ENCODE measurements around the gene COL5A1. TPM values are rescaled to one million over a fixed set of nuclear protein-coding genes. Genes with fewer than 3 reads are reported as not detected.

Gene COL5A1
- total RNA-seq, 1 donor from 2014 or later, result 19.8 TPM

DNA sequence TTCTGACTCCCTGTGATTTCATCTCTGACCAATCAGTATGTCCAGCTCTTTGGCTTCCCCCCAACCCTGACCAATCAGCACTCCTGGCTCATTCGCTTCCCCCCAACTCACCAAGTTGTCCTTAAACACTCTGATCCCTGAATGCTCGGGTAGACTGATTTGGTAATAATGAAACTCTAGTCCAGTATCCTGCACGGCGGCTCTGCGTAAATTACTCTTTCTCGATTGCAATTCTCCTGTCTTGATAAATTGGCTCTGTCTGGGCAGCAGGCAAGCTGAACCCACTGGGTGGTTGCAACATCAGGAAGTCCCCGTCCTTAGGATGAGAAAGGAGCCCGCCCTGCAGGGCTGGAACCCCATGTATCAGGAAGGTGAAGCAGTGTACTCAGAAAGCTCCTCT is 249.4 kb downstream of the COL5A1 start:
- Mint-ChIP-seq H3K4me1 (ENCODE audit: low read depth) (no peaks in the 10 kb centered on the region), H3K4me3 (ENCODE audit: low read depth) (no peak overlapping the region), H3K9me3 (ENCODE audit: low read depth) (peaks cover 4% of the 10 kb centered on the region), H3K27ac (no peak overlapping the region), H3K36me3 (ENCODE audit: insufficient read depth) (no peaks in the 10 kb centered on the region), H3K27me3 (peaks cover 16% of the 10 kb centered on the region)
- no peak for DNase-seq (ENCODE audit: low spot score, unreplicated experiment)
- TF ChIP-seq, protein P1, sequence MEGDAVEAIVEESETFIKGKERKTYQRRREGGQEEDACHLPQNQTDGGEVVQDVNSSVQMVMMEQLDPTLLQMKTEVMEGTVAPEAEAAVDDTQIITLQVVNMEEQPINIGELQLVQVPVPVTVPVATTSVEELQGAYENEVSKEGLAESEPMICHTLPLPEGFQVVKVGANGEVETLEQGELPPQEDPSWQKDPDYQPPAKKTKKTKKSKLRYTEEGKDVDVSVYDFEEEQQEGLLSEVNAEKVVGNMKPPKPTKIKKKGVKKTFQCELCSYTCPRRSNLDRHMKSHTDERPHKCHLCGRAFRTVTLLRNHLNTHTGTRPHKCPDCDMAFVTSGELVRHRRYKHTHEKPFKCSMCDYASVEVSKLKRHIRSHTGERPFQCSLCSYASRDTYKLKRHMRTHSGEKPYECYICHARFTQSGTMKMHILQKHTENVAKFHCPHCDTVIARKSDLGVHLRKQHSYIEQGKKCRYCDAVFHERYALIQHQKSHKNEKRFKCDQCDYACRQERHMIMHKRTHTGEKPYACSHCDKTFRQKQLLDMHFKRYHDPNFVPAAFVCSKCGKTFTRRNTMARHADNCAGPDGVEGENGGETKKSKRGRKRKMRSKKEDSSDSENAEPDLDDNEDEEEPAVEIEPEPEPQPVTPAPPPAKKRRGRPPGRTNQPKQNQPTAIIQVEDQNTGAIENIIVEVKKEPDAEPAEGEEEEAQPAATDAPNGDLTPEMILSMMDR (IDR thresholded peaks at IDR 0.05; ENCODE audit: unreplicated experiment), result no peak

DNA sequence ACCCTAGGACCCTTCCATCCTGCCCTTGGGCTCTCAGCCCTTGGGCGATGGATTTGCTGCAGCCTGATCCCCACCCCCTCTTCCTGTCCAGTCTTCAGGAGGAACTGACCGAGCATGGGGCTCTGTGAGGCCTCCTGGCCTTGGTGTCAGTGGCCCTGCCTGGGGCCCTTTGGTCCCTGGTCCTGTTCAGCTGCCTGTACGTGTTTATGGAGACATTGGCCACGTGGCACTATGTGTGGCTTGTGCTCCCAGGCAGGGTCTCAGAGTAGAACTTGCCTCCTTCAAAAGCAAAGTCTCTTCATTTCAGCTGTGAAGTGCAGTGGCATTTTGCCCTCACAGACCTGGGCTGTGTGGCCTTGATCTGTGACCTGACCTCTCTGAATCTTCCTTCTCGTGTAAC is 250.1 kb downstream of the COL5A1 start:
- H3K9me3 Mint-ChIP-seq (ENCODE audit: low read depth), result peaks cover 4% of the 10 kb centered on the region
- no peaks in the 10 kb centered on the region for H3K36me3 Mint-ChIP-seq (ENCODE audit: insufficient read depth)
- DNase-seq (ENCODE audit: low spot score, unreplicated experiment), result no peak
- H3K4me3 Mint-ChIP-seq (ENCODE audit: low read depth), result no peak overlapping the region
- no peak overlapping the region for H3K27ac Mint-ChIP-seq
- H3K27me3 Mint-ChIP-seq, result peaks cover 13% of the 10 kb centered on the region
- H3K4me1 Mint-ChIP-seq (ENCODE audit: low read depth), result no peaks in the 10 kb centered on the region
- TF ChIP-seq, protein P1 (IDR thresholded peaks at IDR 0.05; ENCODE audit: unreplicated experiment), result no peak

DNA sequence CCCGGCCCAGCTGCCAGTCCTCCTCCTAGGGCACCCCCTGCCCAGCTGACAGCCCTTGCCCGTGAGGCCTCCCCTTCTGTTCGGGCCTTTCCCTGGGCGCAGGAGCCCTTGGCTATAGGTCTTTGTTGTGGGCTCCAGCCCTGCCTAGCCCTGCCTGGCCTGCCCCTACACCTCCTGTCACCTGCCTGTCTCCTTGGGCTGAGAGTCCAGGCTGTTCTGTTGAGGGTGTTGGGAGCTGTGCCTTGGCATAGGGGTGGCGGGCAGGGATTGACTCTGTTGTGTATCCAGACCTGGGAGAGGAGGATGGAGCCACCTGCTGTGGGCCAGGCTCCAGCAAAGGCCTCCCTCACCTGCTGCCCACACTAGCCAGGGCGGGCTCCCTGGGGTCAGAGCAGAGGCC is 250.6 kb downstream of the COL5A1 start:
- Mint-ChIP-seq H3K9me3 (ENCODE audit: low read depth) (peaks cover 4% of the 10 kb centered on the region), H3K27ac (no peak overlapping the region), H3K4me3 (ENCODE audit: low read depth) (no peak overlapping the region), H3K4me1 (ENCODE audit: low read depth) (no peaks in the 10 kb centered on the region), H3K27me3 (peaks cover 10% of the 10 kb centered on the region), H3K36me3 (ENCODE audit: insufficient read depth) (no peaks in the 10 kb centered on the region)
- TF ChIP-seq, protein P1 (IDR thresholded peaks at IDR 0.05; ENCODE audit: unreplicated experiment), result no peak
- no peak for DNase-seq (ENCODE audit: low spot score, unreplicated experiment)

DNA sequence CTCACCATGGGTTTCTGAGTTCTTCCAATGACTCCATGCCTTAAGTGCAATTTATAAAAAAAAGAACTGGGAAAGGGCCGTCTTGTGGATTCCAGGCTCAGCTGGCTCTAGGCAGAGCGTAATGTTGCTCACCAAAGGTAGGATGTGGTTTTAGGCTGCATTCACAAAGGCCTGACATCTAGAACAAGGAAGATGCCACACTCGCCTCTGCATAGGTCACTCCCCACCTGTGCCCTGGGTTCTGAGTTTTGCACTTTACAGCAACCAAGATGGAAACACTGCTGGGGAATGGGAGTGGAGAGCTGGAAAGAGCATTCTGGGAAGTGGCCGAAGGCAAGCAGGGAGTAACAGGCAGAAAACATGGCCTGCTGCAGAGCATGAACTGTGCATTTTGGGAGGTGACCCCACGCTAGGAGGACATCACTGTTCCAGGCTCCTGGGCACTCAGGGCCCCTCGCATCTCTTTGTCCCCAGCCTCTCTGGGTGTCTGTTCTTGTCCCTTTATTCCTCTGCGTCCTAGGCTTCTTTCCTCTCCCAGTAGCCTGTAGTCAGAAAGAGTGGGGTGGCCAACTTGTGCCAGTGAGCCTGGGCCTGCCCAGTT is 251.3 kb downstream of the COL5A1 start:
- Mint-ChIP-seq H3K4me1 (ENCODE audit: low read depth) (no peaks in the 10 kb centered on the region), H3K36me3 (ENCODE audit: insufficient read depth) (no peaks in the 10 kb centered on the region), H3K27me3 (peaks cover 7% of the 10 kb centered on the region), H3K4me3 (ENCODE audit: low read depth) (no peak overlapping the region), H3K27ac (no peak overlapping the region), H3K9me3 (ENCODE audit: low read depth) (peaks cover 4% of the 10 kb centered on the region)
- TF ChIP-seq, protein P1 (IDR thresholded peaks at IDR 0.05; ENCODE audit: unreplicated experiment), result no peak
- DNase-seq (ENCODE audit: low spot score, unreplicated experiment), result no peak

Small RNA genes within 50 kb of the gene (microRNA-seq; reads per million reads assigned to microRNA genes)
- gene MIR3689A (ENCODE audit: borderline number of aligned reads, unreplicated experiment) (not detected), gene MIR3689B (ENCODE audit: borderline number of aligned reads, unreplicated experiment) (not detected), gene MIR3689C (ENCODE audit: borderline number of aligned reads, unreplicated experiment) (not detected), gene MIR3689D1 (ENCODE audit: borderline number of aligned reads, unreplicated experiment) (not detected), gene MIR3689D2 (ENCODE audit: borderline number of aligned reads, unreplicated experiment) (not detected), gene MIR3689E (ENCODE audit: borderline number of aligned reads, unreplicated experiment) (not detected), gene MIR3689F (ENCODE audit: borderline number of aligned reads, unreplicated experiment) (not detected)

Other genes starting within 250 kb of the COL5A1 start
- gene FCN2, start 239.0 kb downstream of the COL5A1 start, total RNA-seq, result not detected in 2 replicates